GM10847 (cell line): ENCODE data around the gene IL1R1.

Experiments used
- POLR2A ChIP-seq: IDR thresholded peaks from 2 replicates; pipeline ENCODE4 v1.6.1; 2011; ENCODE audit not compliant: insufficient read length; ENCODE audit errors: extremely low read depth

IL1R1 gene

GRCh38 chr2:102141970-102142828 lies at the start of gene IL1R1:
IL1R1 (plus strand) TSS chr2:102142746; CDS start chr2:102157725, 14,979 bp downstream.
- TF ChIP-seq POLR2A, result no peak

DNA sequence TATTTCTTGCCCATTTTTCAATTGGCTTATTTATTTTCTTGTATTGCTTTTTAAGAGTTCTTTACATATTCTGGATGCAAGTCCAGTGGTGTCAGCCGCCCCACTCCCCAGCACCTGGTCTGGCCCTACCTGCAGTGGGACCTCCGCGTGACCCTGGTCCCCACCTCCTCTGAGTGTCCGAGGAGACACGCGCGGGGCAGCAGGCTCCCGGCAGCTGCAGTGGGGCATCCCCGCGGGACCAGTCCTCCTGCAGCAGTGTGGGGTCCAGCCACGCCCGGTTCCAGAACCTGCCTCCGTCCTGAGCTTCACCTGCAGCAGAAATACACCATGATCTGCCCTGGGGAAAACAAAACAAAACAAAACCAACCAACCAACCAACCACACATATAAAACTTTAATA lies 48.9 kb upstream of the IL1R1 start:
- no peak for TF ChIP-seq POLR2A

- TF ChIP-seq POLR2A, result no peak
Observed at GRCh38 chr2:102094917-102095316, 47.6 kb upstream of the IL1R1 start.

GRCh38 chr2:102096103-102096502 lies 46.4 kb upstream of the IL1R1 start:
- TF ChIP-seq POLR2A, result no peak

DNA sequence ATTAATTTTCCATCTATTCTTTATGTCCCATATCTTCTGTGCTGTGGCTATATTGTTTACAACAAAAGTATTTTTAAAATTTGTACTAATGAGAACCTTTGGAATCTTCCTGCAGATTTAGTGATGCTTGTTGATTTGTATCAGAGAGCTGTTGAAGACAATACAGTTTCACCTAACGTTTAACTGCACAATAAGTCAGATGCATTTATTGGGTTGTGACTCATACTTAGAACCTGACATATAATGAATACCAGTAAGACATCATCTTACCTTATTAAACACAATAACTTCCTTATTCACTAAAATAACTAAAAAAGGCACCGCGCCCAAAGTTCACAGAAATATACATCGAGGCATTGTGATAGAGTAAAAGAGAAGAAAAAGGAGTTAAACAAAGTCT lies 43.8 kb upstream of the IL1R1 start:
- no peak for TF ChIP-seq POLR2A

- no peak for TF ChIP-seq POLR2A
Observed at GRCh38 chr2:102099536-102100298, 42.8 kb upstream of the IL1R1 start.

DNA sequence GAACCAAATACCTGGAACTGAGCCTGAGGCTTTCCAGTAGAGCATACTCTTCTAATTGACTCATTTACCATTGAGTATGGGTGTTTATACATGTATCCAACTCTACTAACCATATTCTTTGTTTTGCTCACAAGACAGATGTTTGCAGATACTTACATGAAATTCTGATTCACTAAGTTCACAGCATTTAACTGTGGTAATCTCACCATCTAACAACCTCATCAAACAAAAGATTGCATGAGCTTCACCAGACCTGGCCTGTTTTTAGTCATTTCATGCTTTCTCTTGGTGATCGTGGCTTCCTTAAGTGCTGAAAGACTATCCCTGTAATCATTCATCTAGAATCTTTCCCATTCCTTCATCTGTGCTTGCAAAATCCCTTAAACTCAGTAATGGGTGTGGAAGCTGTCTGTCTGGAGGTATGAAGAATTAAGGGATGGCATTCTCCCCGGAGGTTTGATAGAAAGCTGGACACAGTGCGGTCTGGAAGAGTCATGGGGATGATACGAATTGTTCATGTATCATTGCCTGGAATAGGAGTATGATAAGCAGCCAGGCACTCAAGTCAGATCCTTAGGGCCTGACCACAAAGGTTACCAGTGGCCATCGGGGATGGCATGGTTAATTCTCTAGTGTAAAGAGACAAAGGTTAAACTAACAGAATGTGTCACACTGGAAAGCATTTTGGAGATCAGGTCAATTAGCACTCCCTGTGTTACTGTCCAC lies 42.0 kb upstream of the IL1R1 start:
- TF ChIP-seq POLR2A, result no peak

DNA sequence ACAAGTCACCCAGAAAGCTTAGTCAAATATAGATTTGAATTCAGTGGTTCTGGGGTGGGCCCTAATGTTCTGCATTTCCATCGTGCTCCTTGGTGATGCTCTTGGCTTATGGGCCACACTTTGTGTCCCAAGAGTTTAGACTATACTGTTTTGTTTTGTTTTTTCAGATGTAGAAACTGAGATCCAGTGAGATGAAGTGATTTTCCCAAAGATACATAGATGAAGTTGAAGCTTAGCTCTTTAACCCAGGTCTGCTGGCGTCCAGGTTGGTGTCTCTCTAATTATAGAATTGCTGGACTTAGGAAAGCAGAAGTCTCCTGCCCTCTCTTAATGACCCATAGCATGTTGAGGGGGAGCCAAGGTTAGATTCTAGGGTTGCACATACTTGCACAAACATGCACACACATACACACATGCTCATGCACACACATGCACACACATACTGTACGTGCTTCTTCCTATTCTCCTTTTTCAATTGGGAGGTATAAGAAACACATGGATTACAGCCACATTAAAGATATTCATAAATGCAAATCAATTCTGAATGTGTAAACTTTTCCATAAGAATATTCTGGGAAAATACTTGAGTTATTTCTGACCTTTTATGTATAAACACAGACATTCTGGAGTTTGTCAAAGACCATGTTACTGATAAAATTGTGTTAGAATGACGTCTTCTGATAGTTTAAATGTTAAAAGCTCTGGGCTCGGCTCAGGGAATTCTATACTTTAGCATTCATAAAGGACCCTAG lies 41.3 kb upstream of the IL1R1 start:
- TF ChIP-seq POLR2A, result no peak

- TF ChIP-seq POLR2A, result no peak
Observed at GRCh38 chr2:102101849-102102635, 40.5 kb upstream of the IL1R1 start.

DNA sequence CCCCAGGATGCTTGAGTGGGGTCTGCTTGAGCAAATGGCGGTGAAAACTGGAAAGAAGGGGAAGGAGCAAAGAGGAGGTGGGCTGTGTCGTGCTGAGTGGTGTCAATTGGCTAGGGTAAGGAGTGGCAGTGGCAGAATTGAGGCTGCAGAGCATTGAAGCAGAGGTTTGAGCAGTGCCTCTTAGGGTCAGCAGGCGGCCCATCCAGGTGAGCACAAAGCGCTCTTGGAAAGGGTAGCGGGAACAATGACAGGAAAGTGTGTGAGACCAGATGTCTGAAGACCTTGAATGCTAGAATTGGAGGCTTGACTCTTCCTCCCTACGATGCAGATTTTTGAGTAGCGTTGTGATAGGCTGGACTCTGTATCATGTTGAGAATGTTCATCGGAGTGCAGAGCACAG lies 39.3 kb upstream of the IL1R1 start:
- no peak for TF ChIP-seq POLR2A

DNA sequence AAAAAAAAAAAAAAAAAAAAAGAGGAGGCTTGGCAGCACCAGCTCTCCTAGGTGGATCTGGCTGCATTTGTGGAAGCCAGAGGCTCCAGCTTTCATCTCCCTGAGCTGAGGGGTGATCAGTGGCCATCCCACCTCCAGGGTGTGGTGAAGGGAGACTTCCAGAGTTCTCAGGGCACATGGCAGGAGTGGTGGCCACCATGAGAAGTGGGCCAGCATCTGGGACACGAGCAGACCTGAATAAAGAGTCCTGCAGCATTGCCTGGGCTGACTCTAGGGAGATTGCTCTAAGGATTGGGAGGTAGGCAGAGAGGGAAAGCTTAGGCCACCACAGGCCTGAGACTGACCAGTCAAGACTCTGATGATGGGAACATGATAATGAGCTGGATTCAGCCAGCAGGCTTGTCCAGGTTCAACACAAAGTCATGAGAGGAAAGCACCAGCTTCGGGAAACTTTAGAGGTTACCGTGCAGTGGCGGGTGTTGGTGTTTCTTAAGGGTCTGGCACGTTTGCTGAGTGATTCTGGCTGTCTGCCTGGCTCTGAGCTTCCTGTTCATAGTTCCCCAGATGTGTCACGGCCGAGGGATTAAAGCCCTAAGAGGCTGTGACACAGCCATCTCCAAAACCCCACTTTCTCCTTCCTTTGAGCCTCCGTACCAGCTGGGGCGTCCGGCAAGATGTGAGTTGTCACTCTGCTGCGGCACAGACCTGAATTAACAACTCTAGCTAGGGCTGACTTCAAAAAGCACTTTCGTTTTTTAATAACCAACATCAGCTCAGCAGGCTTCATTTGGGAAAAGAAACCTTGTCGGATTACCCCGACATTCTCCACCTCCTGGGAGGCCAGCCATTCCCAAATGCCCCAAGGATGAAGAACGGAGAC lies 38.3 kb upstream of the IL1R1 start:
- no peak for TF ChIP-seq POLR2A

DNA sequence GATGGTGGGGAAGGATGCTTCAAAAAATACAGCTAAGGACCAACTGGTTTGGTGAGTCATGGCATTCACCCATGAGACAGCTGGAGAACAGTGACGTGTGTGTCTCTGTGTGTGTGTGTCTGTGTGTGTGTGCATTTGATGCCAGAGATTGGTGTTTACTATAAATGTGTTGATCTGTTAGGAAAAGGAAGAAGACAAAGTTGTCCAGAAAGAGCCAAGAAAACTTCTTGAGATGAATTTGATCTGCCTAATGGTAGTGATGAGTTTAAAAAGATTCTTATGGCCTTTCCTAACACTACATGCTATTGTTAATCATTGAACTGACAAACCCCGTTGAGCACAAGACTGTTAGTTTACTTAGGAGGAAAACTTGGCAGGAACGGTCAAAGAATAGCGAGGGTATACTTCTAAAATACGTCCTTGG lies 36.4 kb upstream of the IL1R1 start:
- TF ChIP-seq POLR2A, result no peak

- no peak for TF ChIP-seq POLR2A
Observed at GRCh38 chr2:102107741-102108070, 34.8 kb upstream of the IL1R1 start.

GRCh38 chr2:102109016-102109415 lies 33.5 kb upstream of the IL1R1 start:
- TF ChIP-seq POLR2A, result no peak

DNA sequence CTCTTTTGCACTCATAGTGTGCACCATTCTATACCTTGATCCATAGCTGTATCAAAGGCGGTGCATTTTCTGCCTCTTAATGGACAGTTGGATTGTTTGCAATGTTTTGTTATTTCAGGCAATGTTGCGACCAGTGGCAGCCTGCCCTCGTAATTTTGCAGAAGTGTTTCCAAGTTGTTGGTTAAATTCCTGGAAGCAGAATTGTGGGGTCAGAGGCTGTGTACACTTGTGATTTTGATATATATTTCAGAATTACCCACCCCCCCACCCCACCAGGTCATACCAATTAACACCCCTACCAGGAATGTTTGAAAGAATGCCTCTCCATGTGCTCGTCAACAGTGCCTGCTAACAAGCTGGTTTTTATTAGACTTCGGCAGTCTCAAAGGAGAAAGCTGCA lies 32.4 kb upstream of the IL1R1 start:
- no peak for TF ChIP-seq POLR2A
